Measurements from ENCODE around the gene MCF2L2. TPM values are rescaled to one million over a fixed set of nuclear protein-coding genes. Genes with fewer than 3 reads are reported as not detected.

MCF2L2 gene
- total and polyA plus RNA-seq, 2 experiments from 2014 or later = 6.7 to 14.6 TPM

DNA sequence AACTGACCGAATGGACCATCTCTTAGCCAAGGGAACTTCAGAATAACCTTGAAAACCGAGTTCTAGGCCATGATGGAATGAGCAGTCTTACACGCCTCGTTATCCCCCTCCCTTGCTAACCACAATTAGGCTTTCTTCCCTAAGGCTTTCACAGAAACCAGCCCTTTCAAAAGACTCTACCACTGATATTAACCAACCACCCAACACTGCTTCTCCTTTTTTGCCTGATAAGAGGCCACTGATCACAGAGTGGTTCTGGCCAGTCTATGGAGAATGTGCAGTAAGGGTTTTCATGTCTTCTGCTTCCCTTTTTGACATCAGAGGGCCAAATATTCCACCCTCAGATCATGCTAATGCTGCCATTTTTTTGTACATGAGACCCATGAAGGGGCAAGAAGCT lies 59.3 kb downstream of the MCF2L2 start:
- H3K36me3 ChIP-seq (ENCODE audit: insufficient read depth) = no peaks in the 10 kb centered on the region
- no peak overlapping the region for H3K4me3 Mint-ChIP-seq

More for the DNA sequence above, 59.3 kb downstream of the MCF2L2 start:
- no peak overlapping the region for H3K4me2 ChIP-seq
- H3K4me3 ChIP-seq = no peak overlapping the region
- TF ChIP-seq, protein P1, sequence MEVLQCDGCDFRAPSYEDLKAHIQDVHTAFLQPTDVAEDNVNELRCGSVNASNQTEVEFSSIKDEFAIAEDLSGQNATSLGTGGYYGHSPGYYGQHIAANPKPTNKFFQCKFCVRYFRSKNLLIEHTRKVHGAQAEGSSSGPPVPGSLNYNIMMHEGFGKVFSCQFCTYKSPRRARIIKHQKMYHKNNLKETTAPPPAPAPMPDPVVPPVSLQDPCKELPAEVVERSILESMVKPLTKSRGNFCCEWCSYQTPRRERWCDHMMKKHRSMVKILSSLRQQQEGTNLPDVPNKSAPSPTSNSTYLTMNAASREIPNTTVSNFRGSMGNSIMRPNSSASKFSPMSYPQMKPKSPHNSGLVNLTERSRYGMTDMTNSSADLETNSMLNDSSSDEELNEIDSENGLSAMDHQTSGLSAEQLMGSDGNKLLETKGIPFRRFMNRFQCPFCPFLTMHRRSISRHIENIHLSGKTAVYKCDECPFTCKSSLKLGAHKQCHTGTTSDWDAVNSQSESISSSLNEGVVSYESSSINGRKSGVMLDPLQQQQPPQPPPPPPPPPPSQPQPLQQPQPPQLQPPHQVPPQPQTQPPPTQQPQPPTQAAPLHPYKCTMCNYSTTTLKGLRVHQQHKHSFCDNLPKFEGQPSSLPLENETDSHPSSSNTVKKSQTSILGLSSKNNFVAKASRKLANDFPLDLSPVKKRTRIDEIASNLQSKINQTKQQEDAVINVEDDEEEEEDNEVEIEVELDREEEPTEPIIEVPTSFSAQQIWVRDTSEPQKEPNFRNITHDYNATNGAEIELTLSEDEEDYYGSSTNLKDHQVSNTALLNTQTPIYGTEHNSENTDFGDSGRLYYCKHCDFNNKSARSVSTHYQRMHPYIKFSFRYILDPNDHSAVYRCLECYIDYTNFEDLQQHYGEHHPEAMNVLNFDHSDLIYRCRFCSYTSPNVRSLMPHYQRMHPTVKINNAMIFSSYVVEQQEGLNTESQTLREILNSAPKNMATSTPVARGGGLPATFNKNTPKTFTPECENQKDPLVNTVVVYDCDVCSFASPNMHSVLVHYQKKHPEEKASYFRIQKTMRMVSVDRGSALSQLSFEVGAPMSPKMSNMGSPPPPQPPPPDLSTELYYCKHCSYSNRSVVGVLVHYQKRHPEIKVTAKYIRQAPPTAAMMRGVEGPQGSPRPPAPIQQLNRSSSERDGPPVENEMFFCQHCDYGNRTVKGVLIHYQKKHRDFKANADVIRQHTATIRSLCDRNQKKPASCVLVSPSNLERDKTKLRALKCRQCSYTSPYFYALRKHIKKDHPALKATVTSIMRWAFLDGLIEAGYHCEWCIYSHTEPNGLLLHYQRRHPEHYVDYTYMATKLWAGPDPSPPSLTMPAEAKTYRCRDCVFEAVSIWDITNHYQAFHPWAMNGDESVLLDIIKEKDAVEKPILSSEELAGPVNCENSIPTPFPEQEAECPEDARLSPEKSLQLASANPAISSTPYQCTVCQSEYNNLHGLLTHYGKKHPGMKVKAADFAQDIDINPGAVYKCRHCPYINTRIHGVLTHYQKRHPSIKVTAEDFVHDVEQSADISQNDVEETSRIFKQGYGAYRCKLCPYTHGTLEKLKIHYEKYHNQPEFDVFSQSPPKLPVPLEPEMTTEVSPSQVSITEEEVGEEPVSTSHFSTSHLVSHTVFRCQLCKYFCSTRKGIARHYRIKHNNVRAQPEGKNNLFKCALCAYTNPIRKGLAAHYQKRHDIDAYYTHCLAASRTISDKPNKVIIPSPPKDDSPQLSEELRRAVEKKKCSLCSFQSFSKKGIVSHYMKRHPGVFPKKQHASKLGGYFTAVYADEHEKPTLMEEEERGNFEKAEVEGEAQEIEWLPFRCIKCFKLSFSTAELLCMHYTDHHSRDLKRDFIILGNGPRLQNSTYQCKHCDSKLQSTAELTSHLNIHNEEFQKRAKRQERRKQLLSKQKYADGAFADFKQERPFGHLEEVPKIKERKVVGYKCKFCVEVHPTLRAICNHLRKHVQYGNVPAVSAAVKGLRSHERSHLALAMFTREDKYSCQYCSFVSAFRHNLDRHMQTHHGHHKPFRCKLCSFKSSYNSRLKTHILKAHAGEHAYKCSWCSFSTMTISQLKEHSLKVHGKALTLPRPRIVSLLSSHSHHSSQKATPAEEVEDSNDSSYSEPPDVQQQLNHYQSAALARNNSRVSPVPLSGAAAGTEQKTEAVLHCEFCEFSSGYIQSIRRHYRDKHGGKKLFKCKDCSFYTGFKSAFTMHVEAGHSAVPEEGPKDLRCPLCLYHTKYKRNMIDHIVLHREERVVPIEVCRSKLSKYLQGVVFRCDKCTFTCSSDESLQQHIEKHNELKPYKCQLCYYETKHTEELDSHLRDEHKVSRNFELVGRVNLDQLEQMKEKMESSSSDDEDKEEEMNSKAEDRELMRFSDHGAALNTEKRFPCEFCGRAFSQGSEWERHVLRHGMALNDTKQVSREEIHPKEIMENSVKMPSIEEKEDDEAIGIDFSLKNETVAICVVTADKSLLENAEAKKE (CRISPR knock-in tag; IDR thresholded peaks at IDR 0.05) = no peak
- no peak for TF ChIP-seq EZH2 (IDR thresholded peaks at IDR 0.05; ENCODE audit: low read depth, unreplicated experiment)
- TF ChIP-seq STAT1 (IDR thresholded peaks at IDR 0.05; ENCODE audit: unreplicated experiment) = no peak
- TF ChIP-seq EZH2phosphoT487 (IDR thresholded peaks at IDR 0.05; ENCODE audit: unreplicated experiment) = no peak
- TF ChIP-seq CTCF (conservative IDR thresholded peaks at IDR 0.05; ENCODE audit: low read depth in 2 of 2) = no peak
- no peak for TF ChIP-seq POLR2AphosphoS5 (IDR thresholded peaks at IDR 0.05; ENCODE audit: low read depth)
- TF ChIP-seq, protein P2, sequence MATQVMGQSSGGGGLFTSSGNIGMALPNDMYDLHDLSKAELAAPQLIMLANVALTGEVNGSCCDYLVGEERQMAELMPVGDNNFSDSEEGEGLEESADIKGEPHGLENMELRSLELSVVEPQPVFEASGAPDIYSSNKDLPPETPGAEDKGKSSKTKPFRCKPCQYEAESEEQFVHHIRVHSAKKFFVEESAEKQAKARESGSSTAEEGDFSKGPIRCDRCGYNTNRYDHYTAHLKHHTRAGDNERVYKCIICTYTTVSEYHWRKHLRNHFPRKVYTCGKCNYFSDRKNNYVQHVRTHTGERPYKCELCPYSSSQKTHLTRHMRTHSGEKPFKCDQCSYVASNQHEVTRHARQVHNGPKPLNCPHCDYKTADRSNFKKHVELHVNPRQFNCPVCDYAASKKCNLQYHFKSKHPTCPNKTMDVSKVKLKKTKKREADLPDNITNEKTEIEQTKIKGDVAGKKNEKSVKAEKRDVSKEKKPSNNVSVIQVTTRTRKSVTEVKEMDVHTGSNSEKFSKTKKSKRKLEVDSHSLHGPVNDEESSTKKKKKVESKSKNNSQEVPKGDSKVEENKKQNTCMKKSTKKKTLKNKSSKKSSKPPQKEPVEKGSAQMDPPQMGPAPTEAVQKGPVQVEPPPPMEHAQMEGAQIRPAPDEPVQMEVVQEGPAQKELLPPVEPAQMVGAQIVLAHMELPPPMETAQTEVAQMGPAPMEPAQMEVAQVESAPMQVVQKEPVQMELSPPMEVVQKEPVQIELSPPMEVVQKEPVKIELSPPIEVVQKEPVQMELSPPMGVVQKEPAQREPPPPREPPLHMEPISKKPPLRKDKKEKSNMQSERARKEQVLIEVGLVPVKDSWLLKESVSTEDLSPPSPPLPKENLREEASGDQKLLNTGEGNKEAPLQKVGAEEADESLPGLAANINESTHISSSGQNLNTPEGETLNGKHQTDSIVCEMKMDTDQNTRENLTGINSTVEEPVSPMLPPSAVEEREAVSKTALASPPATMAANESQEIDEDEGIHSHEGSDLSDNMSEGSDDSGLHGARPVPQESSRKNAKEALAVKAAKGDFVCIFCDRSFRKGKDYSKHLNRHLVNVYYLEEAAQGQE (IDR thresholded peaks at IDR 0.05; ENCODE audit: unreplicated experiment) = no peak
- no peak for TF ChIP-seq JUNB (IDR thresholded peaks at IDR 0.05; ENCODE audit: unreplicated experiment)
- no peak for TF ChIP-seq ETS1 (IDR thresholded peaks at IDR 0.05)
- no peak for TF ChIP-seq CREB1 (CRISPR knock-in tag; IDR thresholded peaks at IDR 0.05; ENCODE audit: low read depth)
- TF ChIP-seq ZNF114 (CRISPR knock-in tag; IDR thresholded peaks at IDR 0.05) = no peak
- TF ChIP-seq ZNF331 (CRISPR knock-in tag; IDR thresholded peaks at IDR 0.05; ENCODE audit: low read depth) = no peak
- TF ChIP-seq NANOG (IDR thresholded peaks at IDR 0.05; ENCODE audit: borderline replicate concordance) = no peak
- ATAC-seq (no peak), DNase-seq (ENCODE audit: low spot score) (no peak)
- H3K9me2 ChIP-seq (ENCODE audit: insufficient read depth) = no peaks in the 10 kb centered on the region
- Mint-ChIP-seq H3K36me3 (ENCODE audit: low read depth) (no peaks in the 10 kb centered on the region), H3K27ac (no peak overlapping the region), H3K4me1 (no peaks in the 10 kb centered on the region), H3K9me3 (no peaks in the 10 kb centered on the region), H3K27me3 (ENCODE audit: insufficient read depth, low read depth, poor library complexity) (peaks cover 1% of the 10 kb centered on the region)
- H4K20me1 ChIP-seq (replicated peaks; ENCODE audit: insufficient read depth) = peaks cover 3% of the 10 kb centered on the region; the same call in 1 of the 2 replicates
- H3F3A ChIP-seq (replicated peaks; ENCODE audit: low read depth) = no peaks in the 10 kb centered on the region
- no peaks in the 10 kb centered on the region for H3K4me1 ChIP-seq (ENCODE audit: insufficient read depth)
- H3K27me3 ChIP-seq (ENCODE audit: insufficient read depth) = no peaks in the 10 kb centered on the region
- no peaks in the 10 kb centered on the region for H3K79me2 ChIP-seq (replicated peaks; ENCODE audit: insufficient read depth)
- H3K27ac ChIP-seq (ENCODE audit: low read depth) = no peak overlapping the region
- no peak overlapping the region for H2AFZ ChIP-seq

Measured in GM23338 (cell line).